ENCODE measurements around the gene RTL1. TPM values are rescaled to one million over a fixed set of nuclear protein-coding genes. Genes with fewer than 3 reads are reported as not detected.

The RTL1 gene
- total and polyA plus RNA-seq, 7 experiments from 2014 or later: not detected

DNA sequence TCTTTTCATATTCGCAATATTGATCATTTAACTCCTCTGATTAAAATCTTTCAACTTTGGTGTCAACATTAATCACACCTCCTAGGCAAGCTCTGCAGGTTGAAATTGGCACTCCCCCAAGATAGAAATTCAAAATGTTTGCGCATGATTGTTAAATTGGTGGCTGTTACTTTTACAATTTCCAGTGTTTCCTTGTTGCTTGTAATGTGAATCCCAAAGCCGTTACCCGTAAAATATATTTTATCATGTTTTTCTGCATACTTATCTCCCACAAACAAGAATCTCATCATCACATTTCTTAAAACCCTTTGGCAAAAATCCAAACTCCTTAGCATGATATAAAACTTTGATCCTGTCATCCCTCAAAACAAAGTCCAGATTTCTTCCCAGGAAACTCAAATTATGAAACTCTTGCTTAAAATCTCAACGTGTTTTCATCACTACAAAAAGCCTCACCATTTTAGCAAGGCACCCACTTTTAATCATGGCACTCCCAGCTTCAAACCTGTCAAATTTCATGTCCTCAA, 14.7 kb downstream of the RTL1 start:
- Histone ChIP-seq H3K36me3 (ENCODE audit: control insufficient read depth in 2 of 3, insufficient read depth in 3 of 3, low read length in 3 of 3) (no peaks in the 10 kb centered on the region), H3K4me3 (ENCODE audit: low read length) (no peak overlapping the region), H3K4me1 (ENCODE audit: control insufficient read depth in 2 of 2, insufficient read depth in 2 of 2, low read length in 2 of 2) (no peaks in the 10 kb centered on the region), H3K27me3 (ENCODE audit: control insufficient read depth in 2 of 2, insufficient read depth in 2 of 2, low read length in 2 of 2) (no peaks in the 10 kb centered on the region), H3K9me3 (ENCODE audit: control insufficient read depth in 2 of 3, low read length in 3 of 3) (no peaks in the 10 kb centered on the region), H3K27ac (ENCODE audit: low read depth, low read length) (no peak overlapping the region)
- Mint-ChIP-seq H3K9me3 (peaks cover 0 to 2% (median 0%) of the 10 kb centered on the region in 11 donors), H3K4me1 (no peaks in the 10 kb centered on the region), H3K4me3 (no peak overlapping the region), H3K36me3 (no peaks in the 10 kb centered on the region), H3K27ac (no peak overlapping the region), H3K27me3 (peaks cover 6 to 27% (median 11%) of the 10 kb centered on the region in 5 donors)
- DNase-seq (no peak), ATAC-seq (no peak)
- ChIA-PET CTCF (no interaction called here), POLR2A (no interaction called here)
- intact Hi-C loops (cut with micrococcal nuclease): no loop called here

DNA sequence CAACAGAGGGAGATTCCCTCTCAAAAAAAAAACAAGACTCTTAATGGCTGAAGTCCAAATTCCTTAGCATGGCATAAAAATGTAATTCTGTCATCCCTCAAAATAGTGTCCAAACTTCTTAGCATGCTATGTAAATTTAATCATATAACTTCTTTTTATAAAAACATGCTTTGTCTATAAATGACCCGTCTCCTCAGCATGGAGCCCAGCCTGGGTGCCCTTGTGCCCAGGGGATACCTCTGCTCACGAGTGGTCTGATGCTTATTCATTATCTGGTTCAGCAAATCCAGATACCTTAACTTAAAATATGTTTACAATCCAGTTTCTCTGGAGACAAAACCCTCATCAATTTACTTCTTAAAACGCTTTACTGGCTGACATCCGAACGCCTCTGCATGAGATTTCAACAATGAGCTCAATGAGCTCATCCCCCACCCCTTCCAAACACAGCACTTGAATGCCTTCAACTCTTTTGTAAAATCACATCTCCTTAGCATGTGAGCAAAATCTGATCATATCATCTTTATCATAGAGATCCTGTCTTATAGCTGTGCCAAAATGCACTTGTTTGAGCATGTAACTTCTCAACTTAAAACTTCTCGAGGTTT, 15.7 kb downstream of the RTL1 start:
- DNase-seq (no peak), ATAC-seq (no peak)
- Mint-ChIP-seq H3K36me3 (no peaks in the 10 kb centered on the region), H3K9me3 (peaks cover 0 to 2% (median 0%) of the 10 kb centered on the region in 11 donors), H3K27ac (no peak overlapping the region), H3K4me1 (no peaks in the 10 kb centered on the region), H3K27me3 (peaks cover 6 to 20% (median 11%) of the 10 kb centered on the region in 5 donors), H3K4me3 (no peak overlapping the region)
- no peaks in the 10 kb centered on the region for H3K4me1 ChIP-seq (ENCODE audit: control insufficient read depth in 2 of 2, insufficient read depth in 2 of 2, low read length in 2 of 2)
- no peaks in the 10 kb centered on the region for H3K27me3 ChIP-seq (ENCODE audit: control insufficient read depth in 2 of 2, insufficient read depth in 2 of 2, low read length in 2 of 2)
- CTCF ChIA-PET: no interaction called here
- intact Hi-C loops (cut with micrococcal nuclease): no loop called here
- H3K4me3 ChIP-seq (ENCODE audit: low read length): no peak overlapping the region
- no peaks in the 10 kb centered on the region for H3K9me3 ChIP-seq (ENCODE audit: control insufficient read depth in 2 of 3, low read length in 3 of 3)
- no peak overlapping the region for H3K27ac ChIP-seq (ENCODE audit: low read depth, low read length)
- POLR2A ChIA-PET: no interaction called here
- H3K36me3 ChIP-seq (ENCODE audit: control insufficient read depth in 2 of 3, insufficient read depth in 3 of 3, low read length in 3 of 3): no peaks in the 10 kb centered on the region

DNA sequence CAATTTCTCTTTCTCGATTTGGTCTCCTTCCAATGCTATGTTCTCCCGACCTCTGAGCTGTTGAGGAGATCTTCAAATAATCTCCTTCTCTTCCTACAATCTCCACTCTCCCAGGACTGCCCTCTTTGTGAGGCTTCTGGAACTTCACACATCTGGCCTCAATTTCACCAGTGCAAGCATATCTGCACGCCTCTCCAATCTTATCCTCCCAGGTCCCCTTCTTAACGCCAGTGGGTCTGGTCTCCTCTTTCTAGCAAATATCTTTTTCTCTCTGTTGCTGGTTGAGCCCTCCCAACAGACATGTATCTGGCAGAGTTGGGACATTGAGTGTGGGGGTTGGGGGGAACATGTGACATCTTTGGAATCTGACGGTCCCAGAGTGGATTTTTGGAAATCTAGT, 17.9 kb downstream of the RTL1 start:
- Mint-ChIP-seq H3K27ac (no peak overlapping the region), H3K9me3 (peaks cover 0 to 5% (median 2%) of the 10 kb centered on the region in 11 donors), H3K4me3 (no peak overlapping the region), H3K27me3 (peaks cover 6 to 18% (median 11%) of the 10 kb centered on the region in 5 donors), H3K36me3 (no peaks in the 10 kb centered on the region), H3K4me1 (no peaks in the 10 kb centered on the region)
- H3K36me3 ChIP-seq (ENCODE audit: control insufficient read depth in 2 of 3, insufficient read depth in 3 of 3, low read length in 3 of 3): no peaks in the 10 kb centered on the region
- no peaks in the 10 kb centered on the region for H3K4me1 ChIP-seq (ENCODE audit: control insufficient read depth in 2 of 2, insufficient read depth in 2 of 2, low read length in 2 of 2)
- no peaks in the 10 kb centered on the region for H3K9me3 ChIP-seq (ENCODE audit: control insufficient read depth in 2 of 3, low read length in 3 of 3)
- ATAC-seq (no peak), DNase-seq (no peak)
- POLR2A ChIA-PET: interaction anchor here (0.7 kb wide), 1 partner anchor 116 kb away, joined by 4 read pairs; no protein-coding TSS in a partner anchor
- H3K4me3 ChIP-seq (ENCODE audit: low read length): no peak overlapping the region
- H3K27ac ChIP-seq (ENCODE audit: low read depth, low read length): no peak overlapping the region
- H3K27me3 ChIP-seq (ENCODE audit: control insufficient read depth in 2 of 2, insufficient read depth in 2 of 2, low read length in 2 of 2): no peaks in the 10 kb centered on the region
- intact Hi-C loops (cut with micrococcal nuclease): no loop called here
- CTCF ChIA-PET: no interaction called here

DNA sequence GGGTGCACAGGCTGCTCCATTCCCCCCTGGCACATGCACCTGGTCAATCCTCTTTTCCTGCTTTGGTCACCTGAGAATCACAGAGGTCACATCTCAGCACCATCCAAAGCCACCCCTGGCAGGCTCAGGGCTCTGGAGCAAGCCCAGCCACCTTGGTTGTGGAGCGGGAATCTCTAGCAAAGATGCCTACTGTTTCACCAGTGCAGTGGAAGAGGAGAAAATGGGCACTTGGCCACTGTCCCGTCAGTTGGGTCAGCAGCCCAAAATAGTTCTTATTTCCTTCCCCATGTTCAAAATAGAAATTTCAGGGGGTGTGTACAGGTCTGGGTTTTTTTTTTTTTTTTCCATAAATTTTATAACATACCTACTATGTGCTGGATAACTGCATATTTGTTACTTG, 18.3 kb downstream of the RTL1 start:
- Mint-ChIP-seq H3K4me1 (no peaks in the 10 kb centered on the region), H3K27ac (no peak overlapping the region), H3K27me3 (peaks cover 6 to 21% (median 11%) of the 10 kb centered on the region in 5 donors), H3K4me3 (no peak overlapping the region), H3K9me3 (peaks cover 0 to 5% (median 3%) of the 10 kb centered on the region in 11 donors), H3K36me3 (no peaks in the 10 kb centered on the region)
- H3K4me1 ChIP-seq (ENCODE audit: control insufficient read depth in 2 of 2, insufficient read depth in 2 of 2, low read length in 2 of 2): no peaks in the 10 kb centered on the region
- no peak overlapping the region for H3K27ac ChIP-seq (ENCODE audit: low read depth, low read length)
- ChIA-PET POLR2A (interaction anchor here (0.7 kb wide), 1 partner anchor 115 kb away, joined by 4 read pairs; no protein-coding TSS in a partner anchor), CTCF (no interaction called here)
- no peaks in the 10 kb centered on the region for H3K9me3 ChIP-seq (ENCODE audit: control insufficient read depth in 2 of 3, low read length in 3 of 3)
- ATAC-seq: no peak
- no peak overlapping the region for H3K4me3 ChIP-seq (ENCODE audit: low read length)
- no peaks in the 10 kb centered on the region for H3K36me3 ChIP-seq (ENCODE audit: control insufficient read depth in 2 of 3, insufficient read depth in 3 of 3, low read length in 3 of 3)
- intact Hi-C loops (cut with micrococcal nuclease): no loop called here
- DNase-seq: no peak
- H3K27me3 ChIP-seq (ENCODE audit: control insufficient read depth in 2 of 2, insufficient read depth in 2 of 2, low read length in 2 of 2): no peaks in the 10 kb centered on the region

DNA sequence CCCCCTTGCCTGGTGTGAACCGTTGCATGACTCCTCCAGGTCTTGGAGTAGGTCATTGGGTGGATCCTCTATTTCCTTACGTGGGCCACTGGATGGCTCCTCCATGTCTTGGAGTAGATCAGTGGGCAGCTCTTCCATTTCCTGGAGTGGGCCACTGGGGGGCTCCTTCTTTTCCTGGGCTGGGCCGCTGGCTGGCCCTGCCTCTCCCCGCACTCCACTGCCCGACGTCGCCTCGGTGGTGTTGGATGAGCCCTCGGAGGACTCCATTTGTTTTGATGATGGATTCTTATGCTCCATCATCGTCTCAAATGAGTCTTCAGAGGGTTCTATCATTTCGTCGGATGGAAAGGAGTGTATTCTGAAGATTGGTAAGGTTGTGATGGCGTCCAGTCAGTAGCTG, 19.1 kb downstream of the RTL1 start:
- H3K4me3 ChIP-seq (ENCODE audit: low read length): no peak overlapping the region
- H3K4me1 ChIP-seq (ENCODE audit: control insufficient read depth in 2 of 2, insufficient read depth in 2 of 2, low read length in 2 of 2): no peaks in the 10 kb centered on the region
- Mint-ChIP-seq H3K4me1 (no peaks in the 10 kb centered on the region), H3K4me3 (no peak overlapping the region), H3K27me3 (peaks cover 6 to 20% (median 11%) of the 10 kb centered on the region in 5 donors), H3K36me3 (no peaks in the 10 kb centered on the region), H3K27ac (no peak overlapping the region), H3K9me3 (peaks cover 0 to 5% (median 3%) of the 10 kb centered on the region in 11 donors)
- no peaks in the 10 kb centered on the region for H3K36me3 ChIP-seq (ENCODE audit: control insufficient read depth in 2 of 3, insufficient read depth in 3 of 3, low read length in 3 of 3)
- POLR2A ChIA-PET: no interaction called here
- no peaks in the 10 kb centered on the region for H3K27me3 ChIP-seq (ENCODE audit: control insufficient read depth in 2 of 2, insufficient read depth in 2 of 2, low read length in 2 of 2)
- no peaks in the 10 kb centered on the region for H3K9me3 ChIP-seq (ENCODE audit: control insufficient read depth in 2 of 3, low read length in 3 of 3)
- no peak for ATAC-seq
- no peak for DNase-seq
- intact Hi-C loops (cut with micrococcal nuclease): no loop called here
- CTCF ChIA-PET: no interaction called here
- H3K27ac ChIP-seq (ENCODE audit: low read depth, low read length): no peak overlapping the region

DNA sequence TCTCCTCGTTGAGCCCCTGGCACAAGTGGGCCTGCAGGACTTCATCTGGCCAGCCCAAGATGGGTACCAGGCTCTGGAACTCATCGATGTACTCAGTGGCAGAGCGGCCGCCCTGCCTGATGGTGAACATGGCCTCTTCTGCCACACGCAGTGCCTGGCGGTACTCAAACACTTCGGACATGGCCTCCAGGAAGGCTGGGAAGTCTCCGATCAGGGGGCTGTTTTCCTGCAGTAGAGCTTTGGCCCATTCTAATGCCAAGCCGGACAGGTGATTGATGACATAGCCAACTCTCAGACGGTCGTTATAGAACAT, 19.8 kb downstream of the RTL1 start:
- intact Hi-C loops (cut with micrococcal nuclease): no loop called here
- ChIA-PET POLR2A (no interaction called here), CTCF (no interaction called here)
- no peak overlapping the region for H3K4me3 ChIP-seq (ENCODE audit: low read length)
- H3K27me3 ChIP-seq (ENCODE audit: control insufficient read depth in 2 of 2, insufficient read depth in 2 of 2, low read length in 2 of 2): no peaks in the 10 kb centered on the region
- ATAC-seq (no peak), DNase-seq (no peak)
- Mint-ChIP-seq H3K4me3 (no peak overlapping the region), H3K9me3 (peaks cover 0 to 5% (median 3%) of the 10 kb centered on the region in 11 donors), H3K27me3 (peaks cover 6 to 13% (median 11%) of the 10 kb centered on the region in 5 donors), H3K4me1 (no peaks in the 10 kb centered on the region), H3K36me3 (no peaks in the 10 kb centered on the region), H3K27ac (no peak overlapping the region)
- no peaks in the 10 kb centered on the region for H3K36me3 ChIP-seq (ENCODE audit: control insufficient read depth in 2 of 3, insufficient read depth in 3 of 3, low read length in 3 of 3)
- no peaks in the 10 kb centered on the region for H3K4me1 ChIP-seq (ENCODE audit: control insufficient read depth in 2 of 2, insufficient read depth in 2 of 2, low read length in 2 of 2)
- H3K27ac ChIP-seq (ENCODE audit: low read depth, low read length): no peak overlapping the region
- H3K9me3 ChIP-seq (ENCODE audit: control insufficient read depth in 2 of 3, low read length in 3 of 3): no peaks in the 10 kb centered on the region
